Medulla oblongata (tissue), 1 donor: Measurements from ENCODE around the gene CADM2.
A peak's percentile ranks its signal among the peaks of the same experiment; 100 is the strongest.

ENCODE experiments used
- DNase-seq: peaks from one replicate; pipeline ENCODE4 v3.0.0-alpha.2; 2015; ENCODE audit errors: extremely low spot score

The CADM2 gene

DNA sequence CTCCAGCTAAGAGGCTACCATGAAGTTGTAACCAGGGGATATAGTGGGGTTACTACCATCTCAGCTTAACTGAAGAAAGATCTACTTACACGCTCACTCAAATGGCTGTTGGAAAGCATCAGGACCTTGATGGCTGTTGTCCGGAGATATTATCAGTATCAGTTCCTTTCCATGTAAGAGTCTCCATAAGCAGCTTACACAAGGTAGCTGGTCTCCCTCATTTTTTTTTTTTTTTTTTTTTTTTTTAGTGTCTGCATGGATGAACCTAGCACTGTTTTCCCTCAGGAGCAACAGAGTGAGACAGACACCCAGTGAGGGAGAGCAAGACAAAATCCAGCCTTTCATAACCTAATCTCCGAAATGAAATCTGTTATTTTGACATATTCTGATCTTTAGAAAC, 230.9 kb downstream of the CADM2 start:
- no peak for DNase-seq

GRCh38 chr3:85193565-85193964, 234.8 kb downstream of the CADM2 start:
- DNase-seq, result no peak

DNA sequence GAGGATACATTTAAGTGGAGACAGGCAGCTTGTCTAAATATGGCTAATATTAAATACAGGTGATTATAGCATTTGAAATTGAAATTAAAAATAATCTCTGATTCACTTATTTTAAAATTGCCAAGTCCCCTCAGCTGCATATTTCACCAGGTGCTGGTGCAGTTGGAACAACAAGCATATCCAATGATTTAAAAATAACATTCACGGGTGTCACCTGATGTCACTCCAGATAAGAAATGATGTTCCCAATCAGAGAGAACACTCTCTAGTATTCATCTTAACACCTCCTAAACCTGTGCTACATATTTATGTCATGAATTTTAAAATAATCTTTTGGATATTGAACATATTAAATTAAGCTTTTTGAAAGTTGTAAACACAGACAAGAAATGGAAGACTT, 249.9 kb downstream of the CADM2 start:
- no peak for DNase-seq

GRCh38 chr3:85210540-85210939, 251.8 kb downstream of the CADM2 start:
- no peak for DNase-seq

- DNase-seq, result no peak
These were observed 270.2 kb downstream of the CADM2 start for GRCh38 chr3:85228966-85229365.

DNA sequence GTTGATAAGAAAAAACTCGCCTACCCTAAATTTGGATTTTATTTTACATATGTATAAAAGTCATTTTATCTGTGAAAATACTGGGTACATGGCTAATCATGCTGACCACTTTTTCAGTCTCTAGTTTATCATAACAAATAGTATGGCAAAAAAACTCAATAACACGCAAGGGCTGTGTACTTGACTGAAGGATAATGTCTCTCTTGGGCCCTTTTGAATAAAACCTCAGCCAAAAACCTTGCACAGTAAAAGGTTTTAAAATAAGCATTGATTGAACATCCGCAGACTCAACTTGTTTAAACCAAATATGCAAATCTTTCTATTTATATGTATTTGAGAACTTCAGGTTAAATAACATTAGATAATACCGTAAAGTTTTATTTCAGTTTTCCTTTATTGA, 285.3 kb downstream of the CADM2 start:
- DNase-seq, result no peak

DNA sequence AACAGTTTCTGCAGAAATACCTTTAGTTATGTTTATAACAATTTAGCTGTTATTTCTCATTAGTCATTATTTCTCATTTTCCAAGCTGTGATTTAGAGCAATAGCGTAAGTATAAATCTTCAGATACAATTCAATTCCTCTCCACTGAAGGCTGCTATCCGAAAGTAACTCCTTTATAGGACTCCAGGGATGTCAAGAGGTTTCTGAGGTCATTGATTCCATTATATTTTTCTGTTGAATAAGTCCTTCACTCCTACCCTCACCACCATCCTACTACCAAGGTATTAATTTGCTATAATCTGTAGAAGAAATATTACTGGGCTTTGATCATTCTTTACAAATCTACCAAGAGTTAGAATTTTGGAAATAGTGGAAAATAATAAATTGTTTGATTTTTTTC, 285.7 kb downstream of the CADM2 start:
- no peak for DNase-seq

- DNase-seq, result no peak
These were observed 293.0 kb downstream of the CADM2 start for GRCh38 chr3:85251766-85252165.

GRCh38 chr3:85252686-85253085, 293.9 kb downstream of the CADM2 start:
- no peak for DNase-seq

DNA sequence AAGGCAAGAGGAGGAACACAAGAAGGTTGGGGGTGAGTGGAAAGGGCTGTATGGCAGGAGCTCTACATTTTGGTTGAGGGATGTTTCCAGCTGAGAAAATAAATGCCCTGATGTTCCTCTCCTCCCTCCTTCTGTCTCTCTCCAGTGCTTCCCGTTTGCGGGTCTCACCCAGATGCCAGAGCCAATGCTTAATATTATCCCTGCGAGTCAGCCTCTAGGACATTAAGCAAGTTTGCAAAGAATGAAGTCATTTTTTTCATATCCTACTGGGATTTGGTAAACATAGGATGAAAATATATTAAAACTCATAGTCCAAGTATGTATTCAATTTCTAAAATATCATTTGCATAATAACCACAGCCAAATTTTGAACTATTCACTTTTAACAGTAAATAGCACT, 295.9 kb downstream of the CADM2 start:
- no peak for DNase-seq

DNA sequence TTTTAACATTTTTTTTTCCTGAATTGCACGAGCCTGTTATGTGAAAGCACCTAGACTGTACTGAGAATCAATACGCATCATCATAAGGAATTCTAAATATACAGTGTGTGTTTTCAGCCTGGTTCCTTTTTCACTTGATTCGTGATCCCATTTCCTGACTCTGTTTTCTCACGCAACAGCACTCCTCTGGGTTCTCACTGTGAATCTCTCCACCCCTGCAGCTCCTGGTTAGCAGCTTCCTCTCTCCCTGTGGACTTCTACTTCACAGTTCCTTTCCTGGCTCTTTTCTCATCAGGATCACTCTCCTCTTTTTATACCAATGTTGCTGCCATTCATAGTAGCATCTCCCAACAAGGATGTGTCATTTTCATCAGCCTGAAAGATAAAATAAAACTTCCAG, 297.2 kb downstream of the CADM2 start:
- peak; percentile 11 for DNase-seq

DNA sequence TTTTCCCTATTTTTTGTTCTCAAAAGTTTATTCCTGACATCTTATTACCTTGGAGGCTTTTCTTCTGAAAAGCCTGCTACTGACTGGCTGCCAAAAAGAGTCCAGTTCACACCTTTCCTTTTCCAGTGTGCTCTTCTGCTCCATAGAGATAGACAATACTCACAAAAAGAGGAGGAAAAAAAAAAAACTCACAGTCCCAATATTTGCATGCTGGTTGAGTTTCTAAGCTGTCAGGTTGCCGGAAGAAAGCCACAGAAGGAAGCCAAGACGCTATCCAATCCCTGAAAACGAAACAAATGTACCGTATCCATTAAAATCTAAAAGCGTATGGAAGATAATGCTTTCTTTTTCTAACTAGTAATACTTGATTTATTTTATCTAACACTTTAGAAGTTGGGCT, 299.5 kb downstream of the CADM2 start:
- DNase-seq, result no peak

DNA sequence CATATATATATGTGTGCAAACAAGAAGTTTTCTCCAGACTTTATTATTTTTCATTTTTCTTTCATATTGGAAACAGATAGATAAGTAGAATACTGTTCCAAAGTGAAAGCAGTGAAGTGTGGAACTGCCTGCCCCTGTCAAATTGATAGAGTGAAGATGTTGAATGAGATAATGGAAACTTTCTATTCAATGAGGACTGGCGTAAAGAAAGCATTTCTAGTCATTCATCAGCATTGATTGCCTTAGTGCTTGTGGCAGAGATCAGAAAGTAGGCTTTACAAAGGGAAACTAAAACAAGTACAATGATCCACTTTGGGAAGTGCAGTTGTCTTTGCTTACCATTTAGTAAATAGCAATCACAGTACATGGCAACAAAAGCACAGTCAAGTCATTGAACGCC, 300.0 kb downstream of the CADM2 start:
- DNase-seq, result peak; percentile 38

GRCh38 chr3:85259748-85260147, 301.0 kb downstream of the CADM2 start:
- no peak for DNase-seq

- DNase-seq, result no peak
These were observed 305.6 kb downstream of the CADM2 start for GRCh38 chr3:85264381-85264780.

DNA sequence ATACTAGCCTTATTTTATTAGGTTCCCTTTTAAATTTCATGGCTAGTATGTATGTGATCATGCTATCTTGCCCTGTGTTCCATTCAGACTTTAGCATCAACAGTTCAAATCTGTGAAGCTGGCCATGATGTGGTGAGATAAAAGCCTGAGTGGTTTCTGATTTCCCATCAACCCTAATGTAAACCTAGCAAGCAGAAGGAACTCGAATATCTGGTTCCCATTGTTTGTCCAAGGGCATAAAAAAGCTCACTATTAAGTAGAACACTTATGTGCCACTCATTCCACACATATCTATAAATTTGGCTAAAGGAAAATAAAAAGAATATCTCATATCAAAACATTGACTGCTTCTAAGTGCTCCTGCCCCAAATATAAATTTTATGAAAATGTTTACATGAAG, 311.7 kb downstream of the CADM2 start:
- DNase-seq, result no peak

GRCh38 chr3:85271911-85272310, 313.1 kb downstream of the CADM2 start:
- DNase-seq, result no peak

DNA sequence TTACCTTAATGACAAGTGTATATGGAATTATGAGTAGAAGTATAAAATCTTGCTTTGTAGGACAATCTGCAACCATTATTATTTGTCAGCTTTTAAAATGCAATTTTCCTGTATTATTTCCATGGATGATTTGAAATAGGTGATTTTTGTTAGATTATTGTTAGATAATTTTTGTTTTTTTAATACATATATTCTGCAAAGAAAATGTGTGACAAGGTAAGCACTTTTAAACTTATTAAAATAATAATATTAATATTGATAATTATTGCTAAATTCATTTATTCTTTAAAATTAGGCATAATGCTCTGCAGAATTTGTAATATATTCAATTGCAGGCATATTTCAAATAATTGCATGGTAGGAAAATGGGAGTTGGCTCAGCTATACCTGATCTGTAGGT, 329.5 kb downstream of the CADM2 start:
- DNase-seq, result no peak

- no peak for DNase-seq
These were observed 338.5 kb downstream of the CADM2 start for GRCh38 chr3:85297291-85297690.

GRCh38 chr3:85298032-85298431, 339.2 kb downstream of the CADM2 start:
- no peak for DNase-seq

GRCh38 chr3:85303156-85303555, 344.4 kb downstream of the CADM2 start:
- peak; percentile 58 for DNase-seq

DNA sequence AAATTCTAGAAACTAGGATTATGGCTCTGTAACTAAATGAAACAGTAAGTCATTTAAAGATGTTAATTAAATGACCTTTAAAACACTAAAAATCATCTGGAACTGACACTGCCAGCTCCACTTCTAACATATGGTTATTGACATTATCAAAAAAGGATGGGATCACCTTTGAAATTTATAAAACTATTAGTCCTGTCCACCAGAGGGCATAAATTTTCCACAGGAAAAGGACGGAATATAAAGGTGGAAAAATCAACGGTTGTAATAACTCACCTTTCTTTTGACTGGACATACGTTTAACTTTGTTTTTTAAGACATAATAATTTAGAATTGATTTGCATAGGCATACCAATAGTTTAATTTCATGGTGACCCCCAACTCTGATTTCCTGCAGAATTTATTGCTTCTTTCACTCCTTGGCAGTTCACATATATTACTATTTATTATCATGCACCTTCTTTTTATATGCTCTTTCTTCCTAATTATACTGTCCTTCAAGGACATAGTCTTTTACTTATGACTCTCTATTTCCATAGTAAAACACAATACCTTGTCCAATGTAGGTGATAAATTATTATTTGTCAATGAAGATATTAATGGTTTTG, 345.7 kb downstream of the CADM2 start:
- DNase-seq, result no peak

DNA sequence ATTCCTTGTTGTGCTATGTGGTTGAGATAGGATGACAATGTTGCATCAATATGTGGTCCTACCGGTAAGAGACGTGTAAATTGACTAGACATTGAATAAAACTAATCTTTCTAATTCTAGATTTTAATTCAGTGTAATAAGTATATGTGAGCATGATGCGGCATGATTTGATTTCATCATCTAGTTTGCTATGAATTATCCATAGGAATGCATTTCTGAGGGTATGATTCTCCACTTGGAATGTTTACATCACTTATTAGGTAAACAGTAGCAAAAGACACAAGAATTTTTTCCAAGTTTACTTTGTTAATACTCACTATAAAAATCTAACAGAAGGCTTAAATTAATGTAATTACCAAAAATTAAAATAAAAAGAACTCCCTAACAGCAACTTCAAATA, 353.5 kb downstream of the CADM2 start:
- no peak for DNase-seq

DNA sequence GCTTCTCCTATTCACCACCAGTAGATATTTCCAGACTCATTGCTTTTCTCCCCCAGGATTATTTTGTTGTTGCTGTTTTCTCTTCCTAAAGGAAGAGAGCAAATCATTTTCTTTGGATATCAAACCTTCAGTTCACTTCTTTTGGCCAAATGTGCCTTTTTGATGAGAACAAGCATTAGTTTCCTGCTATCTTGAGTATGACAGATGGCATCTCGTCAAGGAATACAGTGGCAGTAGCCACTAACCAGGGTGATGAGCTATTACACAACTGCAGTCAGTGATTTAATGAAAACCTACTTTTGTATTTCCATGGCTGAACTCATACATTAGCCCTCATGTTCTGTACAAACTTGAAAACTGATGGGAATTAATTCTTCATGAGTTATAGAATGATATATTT, 354.6 kb downstream of the CADM2 start:
- DNase-seq, result no peak

- no peak for DNase-seq
These were observed 357.5 kb downstream of the CADM2 start for GRCh38 chr3:85316252-85316651.
